ENCODE data around the gene ATXN10.
A peak's percentile ranks its signal among the peaks of the same experiment; 100 is the strongest.
"Not testable (repeated sequence)": the region's sequence is repeated elsewhere in the genome, so short reads cannot be mapped to it uniquely, and the experiment has no call there.

Gene ATXN10

DNA sequence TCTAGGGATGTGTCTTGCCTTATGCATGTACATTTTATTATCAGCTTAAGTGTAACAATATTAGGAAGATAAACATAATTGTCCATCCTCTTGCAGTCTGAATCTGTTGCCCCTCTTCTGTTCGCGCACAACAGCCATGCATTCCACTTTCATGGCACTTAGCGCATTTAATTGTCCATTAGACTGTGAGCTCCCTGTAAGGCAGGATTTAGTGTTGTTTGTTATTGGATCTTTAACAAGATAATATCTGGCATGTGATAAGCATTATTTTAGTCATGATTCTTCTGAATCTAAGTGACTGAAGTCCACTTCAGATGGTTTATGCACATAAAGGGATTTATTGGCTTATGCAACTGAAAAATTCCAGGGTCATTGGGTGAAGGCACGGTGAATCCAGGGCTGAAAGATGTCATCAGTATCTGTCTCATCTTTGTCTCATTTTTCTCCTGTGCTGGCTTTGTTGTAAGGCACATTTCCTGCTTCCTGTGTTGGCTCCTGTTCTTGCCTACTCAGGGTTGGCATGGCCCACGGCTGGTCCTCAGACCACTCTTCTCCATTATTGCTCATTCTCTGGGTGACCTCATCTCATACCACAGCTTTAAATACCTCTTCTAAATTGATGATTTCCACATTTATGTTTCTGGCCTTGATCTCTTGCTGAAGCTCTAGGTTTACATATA is 37.6 kb downstream of the ATXN10 start:
- no peak for DNase-seq (ENCODE audit: low spot score)

DNA sequence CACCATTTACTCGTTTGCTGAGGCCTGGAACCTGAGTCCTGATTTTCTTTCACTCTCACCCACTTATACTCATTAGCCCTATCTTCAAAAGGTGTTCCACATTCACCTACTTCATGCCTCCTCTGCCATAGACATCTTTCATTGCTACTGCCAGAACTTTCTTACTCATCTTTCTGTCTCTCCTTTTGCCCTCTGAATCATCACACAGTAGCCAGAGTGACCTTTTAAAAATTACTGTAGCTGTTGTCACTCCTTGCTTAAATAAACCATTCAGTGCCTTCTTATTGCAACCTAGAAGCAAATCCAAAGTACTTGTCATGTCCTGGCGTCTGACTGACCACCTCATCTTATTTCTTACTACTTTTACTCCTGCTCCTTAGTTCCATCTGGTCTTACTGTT is 38.2 kb downstream of the ATXN10 start:
- no peak for DNase-seq (ENCODE audit: low spot score)

- DNase-seq (ENCODE audit: low spot score): no peak
These were observed 38.8 kb downstream of the ATXN10 start for GRCh38 chr22:45710469-45710868.

DNA sequence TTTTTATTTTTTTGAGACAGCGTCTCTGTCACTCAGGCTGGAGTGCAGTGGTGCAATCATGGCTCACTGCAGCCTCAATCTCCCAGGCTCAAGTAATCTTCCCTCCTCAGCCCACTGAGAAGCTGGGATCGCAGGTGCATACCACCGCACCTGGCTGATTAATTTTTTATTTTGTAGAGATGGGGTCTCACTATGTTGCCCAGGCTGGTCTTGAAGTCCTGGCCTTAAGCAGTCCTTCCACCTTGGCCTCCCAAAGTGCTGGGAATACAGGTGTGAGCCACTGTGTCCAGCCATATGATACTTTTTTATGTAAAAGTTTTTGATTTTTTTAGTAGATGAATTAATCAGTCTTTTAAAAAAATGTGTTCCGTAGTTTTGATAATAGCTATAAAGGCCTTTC is 42.8 kb downstream of the ATXN10 start:
- not testable (repeated sequence) for DNase-seq (ENCODE audit: low spot score)

- DNase-seq (ENCODE audit: low spot score): no peak
These were observed 46.2 kb downstream of the ATXN10 start for GRCh38 chr22:45717789-45718188.

DNA sequence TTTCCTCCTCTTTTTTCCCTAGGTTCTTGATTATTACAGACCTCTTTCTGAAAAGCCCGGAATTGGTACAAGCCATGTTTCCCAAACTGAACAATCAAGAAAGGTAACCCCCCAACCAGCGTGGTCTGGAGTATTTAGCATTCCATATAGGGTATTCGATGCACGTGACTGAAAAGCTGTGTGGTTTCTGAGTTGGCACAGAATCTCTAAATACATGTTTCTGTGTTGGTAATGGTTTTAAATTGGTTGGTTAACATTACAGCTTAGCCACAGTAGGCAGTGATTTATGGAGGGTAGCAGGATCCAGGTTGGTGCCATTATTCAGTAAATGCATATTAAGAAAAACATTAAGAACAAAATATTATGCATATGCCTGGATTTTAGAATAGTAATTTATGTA is 46.8 kb downstream of the ATXN10 start:
- DNase-seq (ENCODE audit: low spot score): no peak

DNA sequence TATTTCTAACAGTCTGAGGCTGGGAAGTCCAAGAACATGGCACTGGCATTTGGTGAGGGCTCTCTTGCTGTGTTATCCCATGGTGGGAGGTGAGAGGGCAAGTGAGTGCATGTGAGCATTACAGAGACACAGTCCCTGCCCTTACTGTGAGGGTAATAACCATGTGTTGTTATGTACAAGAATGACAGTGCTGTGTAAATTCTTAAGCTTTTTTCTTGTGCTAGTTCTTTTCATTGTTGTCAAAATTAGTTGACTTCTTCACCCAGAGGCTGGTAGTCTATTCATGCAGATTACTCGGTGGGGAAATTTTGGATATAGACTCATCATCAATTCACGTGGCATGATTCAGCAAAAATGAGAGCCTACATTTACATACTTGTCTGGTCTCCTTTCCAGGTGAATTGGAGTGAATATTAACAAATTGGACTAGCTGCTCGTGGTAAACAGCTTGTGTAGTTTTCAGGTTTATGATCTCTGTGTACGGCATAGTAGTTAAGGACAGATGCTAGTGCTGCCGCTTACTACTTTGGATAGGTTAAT is 49.3 kb downstream of the ATXN10 start:
- no peak for DNase-seq (ENCODE audit: low spot score)

- DNase-seq (ENCODE audit: low spot score): no peak
These were observed 50.4 kb downstream of the ATXN10 start for GRCh38 chr22:45722006-45722405.

- DNase-seq (ENCODE audit: low spot score): peak; percentile 21
These were observed 54.4 kb downstream of the ATXN10 start for GRCh38 chr22:45726081-45726480.

DNA sequence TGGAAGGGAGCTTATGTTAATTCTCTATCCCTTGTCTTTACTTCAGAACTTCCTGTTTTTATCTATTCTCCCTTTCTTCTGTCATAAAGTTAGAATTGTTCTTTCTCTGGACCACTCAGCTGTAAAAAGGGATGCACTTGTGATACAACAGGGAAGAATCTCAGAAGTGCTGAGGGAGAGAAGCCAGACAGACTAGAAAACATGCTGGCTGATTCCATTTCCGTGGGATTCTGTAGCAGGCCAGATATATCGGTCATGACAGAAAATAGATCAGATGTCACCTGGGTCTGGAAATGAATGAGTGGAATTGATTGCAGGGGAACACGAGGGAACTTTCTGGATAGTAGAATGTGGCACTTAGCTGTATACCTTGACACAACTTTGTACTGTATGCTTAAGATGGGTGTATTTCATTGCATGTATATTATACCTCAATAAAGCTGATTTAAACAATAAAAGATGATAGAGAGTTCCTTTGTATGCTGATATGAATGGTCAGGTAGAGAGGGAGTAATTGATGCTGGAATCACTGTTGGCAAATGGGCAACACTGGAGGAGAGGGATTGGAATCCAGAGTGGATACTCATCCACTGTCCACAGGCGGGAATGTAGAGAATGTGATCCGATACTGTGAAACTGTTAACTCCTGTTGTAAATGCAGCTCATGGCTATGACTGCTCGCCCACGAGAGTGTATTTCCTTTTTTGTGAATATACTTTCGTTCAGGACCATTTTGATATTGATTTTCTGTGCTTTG is 59.6 kb downstream of the ATXN10 start:
- DNase-seq (ENCODE audit: low spot score): no peak

DNA sequence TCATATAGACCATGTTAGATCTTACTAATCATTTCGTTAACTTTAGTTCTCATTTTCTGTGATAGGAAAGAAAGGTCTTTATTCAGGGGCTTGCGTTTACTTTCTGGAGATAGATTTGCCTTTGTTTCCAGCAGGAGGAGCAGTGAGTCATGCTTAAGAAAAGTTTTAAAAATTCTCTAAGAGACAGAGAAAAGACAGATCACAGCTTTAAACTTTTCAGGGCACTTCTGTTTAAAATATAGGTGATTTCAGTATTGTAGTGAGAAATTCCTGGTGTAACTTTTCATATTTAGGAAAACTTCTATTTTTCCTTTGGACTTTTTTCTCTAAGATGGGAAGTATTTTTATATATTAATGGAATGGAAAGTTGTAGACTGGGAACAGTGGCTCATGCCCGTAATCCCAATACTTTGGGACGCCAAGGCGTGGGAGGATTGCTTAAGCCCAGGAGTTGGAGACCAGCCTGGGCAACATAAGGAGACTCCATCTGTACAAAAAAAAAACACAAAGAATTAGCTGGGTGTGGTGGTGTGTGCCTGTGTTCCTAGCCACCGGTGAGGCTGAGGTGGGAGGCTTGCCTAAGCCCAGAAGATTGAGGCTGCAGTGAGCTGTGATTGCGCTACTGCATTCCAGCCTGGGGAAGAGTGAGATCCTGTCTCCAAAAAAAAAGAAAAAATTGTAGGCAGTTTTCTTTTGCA is 60.3 kb downstream of the ATXN10 start:
- peak; percentile 22 for DNase-seq (ENCODE audit: low spot score)

DNA sequence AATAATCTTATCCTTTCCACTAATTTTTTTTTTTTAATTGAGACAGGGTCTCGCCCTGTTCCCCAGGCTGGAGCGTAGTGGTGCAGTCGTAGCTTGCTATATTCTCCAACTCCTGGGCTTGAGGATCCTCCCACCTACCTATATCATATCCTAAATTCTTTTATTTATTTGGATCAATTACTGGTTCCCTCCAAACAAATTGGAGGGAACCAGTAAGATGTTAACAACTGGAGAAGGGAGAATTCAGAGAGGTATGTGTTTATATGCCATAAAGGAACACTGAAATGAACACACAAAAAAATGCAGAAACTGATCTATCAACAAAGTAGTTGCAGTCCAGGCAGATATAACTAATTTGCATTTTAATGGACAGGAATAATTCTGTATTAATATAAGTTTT is 63.6 kb downstream of the ATXN10 start:
- DNase-seq (ENCODE audit: low spot score): no peak

DNA sequence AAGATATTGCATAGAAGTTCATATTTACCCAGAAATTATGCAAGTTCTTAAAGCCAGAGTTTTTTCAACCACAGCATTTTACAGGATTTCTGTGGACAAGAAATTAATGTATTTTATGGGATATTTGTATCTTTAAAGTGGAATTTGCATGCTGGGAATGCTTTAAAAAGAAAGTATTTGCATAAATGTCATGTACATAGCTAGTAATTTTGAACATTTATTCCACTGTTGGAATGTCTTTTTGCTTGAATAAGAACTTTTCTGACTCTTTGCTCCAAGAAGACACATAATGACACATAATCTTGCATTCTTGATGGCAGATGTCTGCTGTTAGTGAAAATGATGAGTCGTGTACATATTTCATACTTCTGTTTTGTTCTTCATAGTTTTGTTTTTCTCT is 66.6 kb downstream of the ATXN10 start:
- DNase-seq (ENCODE audit: low spot score): no peak

DNA sequence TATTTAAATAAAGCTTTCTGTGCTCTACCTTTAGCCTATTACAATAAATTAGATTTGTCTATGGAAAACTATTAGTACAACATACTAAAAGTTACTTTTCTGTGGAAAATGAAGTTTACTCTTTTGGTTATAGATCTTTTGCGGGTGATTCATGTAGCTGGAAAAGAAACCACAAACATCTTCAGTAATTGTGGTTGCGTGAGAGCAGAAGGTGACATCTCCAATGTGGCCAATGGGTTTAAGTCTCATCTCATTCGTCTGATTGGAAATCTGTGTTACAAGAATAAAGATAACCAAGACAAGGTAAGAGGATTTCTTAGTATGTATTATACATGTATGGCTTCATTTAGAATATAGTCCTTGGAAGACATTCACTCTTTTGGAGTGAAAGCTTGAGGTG is 68.6 kb downstream of the ATXN10 start:
- DNase-seq (ENCODE audit: low spot score): no peak

GRCh38 chr22:45742866-45743450 is 71.3 kb downstream of the ATXN10 start:
- DNase-seq (ENCODE audit: low spot score): no peak

- DNase-seq (ENCODE audit: low spot score): no peak
These were observed 72.1 kb downstream of the ATXN10 start for GRCh38 chr22:45743687-45744086.

GRCh38 chr22:45744442-45744841 is 72.8 kb downstream of the ATXN10 start:
- no peak for DNase-seq (ENCODE audit: low spot score)

DNA sequence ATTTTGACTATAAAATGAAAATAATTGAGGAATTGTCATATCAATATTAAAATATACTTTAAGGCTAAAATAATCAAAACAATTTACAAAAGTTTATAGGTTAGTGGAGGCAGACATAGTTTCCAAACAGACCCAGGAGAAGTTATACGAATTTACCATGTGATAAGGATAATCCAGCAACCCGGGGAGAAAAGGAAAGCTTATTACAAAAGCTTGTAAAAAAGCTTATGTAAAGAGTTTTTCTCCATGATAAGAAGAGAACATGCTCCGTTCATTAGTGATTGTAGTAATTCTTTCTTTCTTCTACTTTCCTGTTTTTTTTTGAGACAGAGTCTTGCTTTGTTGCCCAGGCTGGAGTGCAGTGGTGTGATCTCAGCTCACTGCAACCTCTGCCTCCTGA is 79.0 kb downstream of the ATXN10 start:
- no peak for DNase-seq (ENCODE audit: low spot score)

- no peak for DNase-seq (ENCODE audit: low spot score)
These were observed 80.4 kb downstream of the ATXN10 start for GRCh38 chr22:45752036-45752435.

- no peak for DNase-seq (ENCODE audit: low spot score)
These were observed 83.2 kb downstream of the ATXN10 start for GRCh38 chr22:45754822-45755221.

GRCh38 chr22:45756558-45756957 is 84.9 kb downstream of the ATXN10 start:
- no peak for DNase-seq (ENCODE audit: low spot score)

DNA sequence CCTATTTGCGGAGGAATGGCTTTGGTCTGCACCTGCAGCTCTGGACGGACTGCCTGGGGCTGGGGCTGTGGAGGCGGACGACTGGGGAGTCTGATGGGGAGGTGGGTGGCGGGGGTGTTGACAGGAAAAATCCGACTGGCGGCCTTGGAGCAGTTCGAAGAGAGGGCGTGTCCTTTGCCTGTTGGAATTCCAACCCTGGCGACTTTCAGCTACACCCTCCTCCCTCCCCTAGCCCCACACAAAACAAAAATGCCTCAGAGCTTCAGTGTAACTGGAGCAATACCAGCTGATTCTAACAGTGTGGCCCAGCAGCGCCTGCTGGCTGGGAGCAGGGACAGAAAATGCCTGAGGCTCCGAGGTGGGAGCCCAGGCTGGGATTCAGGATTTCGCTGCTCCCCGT is 85.4 kb downstream of the ATXN10 start:
- DNase-seq (ENCODE audit: low spot score): no peak

DNA sequence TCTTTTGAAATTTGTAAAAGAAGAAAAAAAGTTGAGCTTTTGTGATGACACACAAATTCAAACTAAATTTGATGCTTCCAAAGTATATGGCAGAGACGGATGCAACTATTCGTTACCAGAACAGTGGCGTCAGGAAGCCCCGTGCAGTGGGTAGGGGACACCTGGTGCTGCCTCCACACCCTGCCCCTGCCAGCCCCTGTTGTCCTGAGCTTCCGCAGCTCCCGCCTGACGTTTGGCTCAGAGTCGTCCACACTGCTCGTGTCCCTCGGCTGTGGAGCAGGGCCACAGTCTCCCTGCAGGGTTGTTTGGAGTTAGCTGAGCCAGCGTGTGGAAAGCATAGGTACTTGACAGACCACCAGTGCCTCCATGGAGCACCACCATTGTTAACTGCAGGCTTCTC is 86.3 kb downstream of the ATXN10 start:
- no peak for DNase-seq (ENCODE audit: low spot score)

Measured in cerebellar cortex (tissue), 1 donor.